Keratinocyte (primary cell): ENCODE data around the gene SYNM. TPM values are rescaled to one million over a fixed set of nuclear protein-coding genes. Genes with fewer than 3 reads are reported as not detected.

Experiments used
- DNase-seq: peaks from one replicate; pipeline ENCODE4 v3.0.0-alpha.2; 2011; ENCODE audit warnings: low read depth, missing footprints, low spot score
- FAIRE-seq: peaks from 2 replicates; lab custom pipeline; 2011; peaks lifted over from hg19 to GRCh38; lab: Jason Lieb, UNC
- H2AFZ ChIP-seq: 2 replicates; pipeline ENCODE4 v1.6.0; 2012; ENCODE audit warnings: low read length, control low read depth, inconsistent platforms; ENCODE audit not compliant: control insufficient read depth
- H3K27ac ChIP-seq: 2 replicates; pipeline ENCODE4 v1.5.1; 2011; ENCODE audit warnings: low read length; ENCODE audit not compliant: control insufficient read depth, insufficient read depth
- H3K27me3 ChIP-seq: 3 replicates; pipeline ENCODE4 v1.6.0; 2011; ENCODE audit warnings: low read length; ENCODE audit not compliant: control insufficient read depth, insufficient read depth; ENCODE audit errors: extremely low read depth
- H3K36me3 ChIP-seq, 2 experiments: 2 replicates in 1 of 2; 3 replicates in 1 of 2; pipeline ENCODE4 v1.5.1; 2011; ENCODE audit warnings: low read length in 2 of 2, mild to moderate bottlenecking in 1 of 2; ENCODE audit not compliant: control insufficient read depth in 2 of 2, insufficient read depth in 2 of 2; ENCODE audit errors: extremely low read depth in 1 of 2
- H3K4me1 ChIP-seq: 3 replicates; pipeline ENCODE4 v1.5.1; 2011; ENCODE audit warnings: low read length; ENCODE audit not compliant: control insufficient read depth, insufficient read depth; ENCODE audit errors: extremely low read depth
- H3K4me2 ChIP-seq: 3 replicates; pipeline ENCODE4 v1.6.0; 2011; ENCODE audit warnings: low read depth, low read length; ENCODE audit not compliant: control insufficient read depth, insufficient read depth; ENCODE audit errors: extremely low read depth
- H3K4me3 ChIP-seq, 3 experiments: fragments of 200-600 bp in 1 of 3; sonication (generic) in 1 of 3; 2 replicates in 2 of 3; 3 replicates in 1 of 3; pipeline ENCODE4 v1.5.1; 2011 to 2016; ENCODE audit warnings: low read length in 3 of 3, mild to moderate bottlenecking in 3 of 3, control low read depth in 2 of 3, inconsistent platforms in 1 of 3, low read depth in 1 of 3, mixed read lengths in 1 of 3, mixed run types in 1 of 3, moderate library complexity in 1 of 3; ENCODE audit not compliant: control insufficient read depth in 2 of 3, insufficient read depth in 2 of 3; ENCODE audit errors: extremely low read depth in 1 of 3
- H3K79me2 ChIP-seq: 2 replicates; pipeline ENCODE4 v1.6.0; 2012; ENCODE audit warnings: low read length; ENCODE audit not compliant: control insufficient read depth, insufficient read depth
- H3K9ac ChIP-seq: 3 replicates; pipeline ENCODE4 v1.6.0; 2011; ENCODE audit warnings: low read length; ENCODE audit not compliant: control insufficient read depth, insufficient read depth; ENCODE audit errors: extremely low read depth
- H3K9me1 ChIP-seq: 3 replicates; pipeline ENCODE4 v1.6.0; 2011; ENCODE audit warnings: low read length; ENCODE audit not compliant: control insufficient read depth, insufficient read depth; ENCODE audit errors: extremely low read depth
- H3K9me3 ChIP-seq: 2 replicates; pipeline ENCODE4 v1.5.1; 2012; ENCODE audit warnings: low read depth, low read length; ENCODE audit not compliant: control insufficient read depth
- H4K20me1 ChIP-seq: 3 replicates; pipeline ENCODE4 v1.6.0; 2011; ENCODE audit warnings: low read length; ENCODE audit not compliant: control insufficient read depth, insufficient read depth; ENCODE audit errors: extremely low read depth
- EZH2 ChIP-seq: IDR thresholded peaks from one replicate; pipeline ENCODE4 v1.6.1; 2012; ENCODE audit warnings: inconsistent platforms, mild to moderate bottlenecking, low read length, moderate library complexity
- dilution Hi-C: fragments of 300-500 bp; cut with MboI; formaldehyde crosslinking; loops from one replicate; pipeline ENCODE4 v1.7.0; 2020; ENCODE audit warnings: low sequenced_read_pairs; ENCODE audit not compliant: extremely low pct_ligation_motif_present
- polyA plus RNA-seq, 5 experiments: library from polyadenylated mRNA; depleted of rRNA in 3 of 5; stranded (reverse) in 3 of 5; stranded (forward) in 1 of 5; unstranded in 1 of 5; fragments of >200 nt; gene quantifications; 1 replicate in 1 of 5; 2 replicates in 3 of 5; 3 replicates in 1 of 5; pipeline versions ENCODE4 v1.2.1 to v1.2.3, GENCODE V29; 2011 to 2012; ENCODE audit warnings: missing spikeins in 2 of 5, low read depth in 1 of 5, low replicate concordance in 1 of 5
- TF ChIP-seq, protein P1 (sequence below), 3 experiments: IDR thresholded peaks in 1 of 3; conservative IDR thresholded peaks in 1 of 3; optimal IDR thresholded peaks in 1 of 3; 2 replicates in 2 of 3; 3 replicates in 1 of 3; pipeline versions ENCODE3 to v1.5.1; 2011; ENCODE audit warnings: low read length in 3 of 3, mild to moderate bottlenecking in 3 of 3, moderate library complexity in 2 of 3, control low read depth in 1 of 3, inconsistent platforms in 1 of 3; ENCODE audit not compliant: insufficient read depth in 2 of 3; ENCODE audit errors: extremely low read depth in 1 of 3

SYNM gene
- polyA plus RNA-seq, 1 donor (not counting 4 experiments of a cell fraction or from before 2014, with no cell fraction given) = 0.09 TPM

DNA sequence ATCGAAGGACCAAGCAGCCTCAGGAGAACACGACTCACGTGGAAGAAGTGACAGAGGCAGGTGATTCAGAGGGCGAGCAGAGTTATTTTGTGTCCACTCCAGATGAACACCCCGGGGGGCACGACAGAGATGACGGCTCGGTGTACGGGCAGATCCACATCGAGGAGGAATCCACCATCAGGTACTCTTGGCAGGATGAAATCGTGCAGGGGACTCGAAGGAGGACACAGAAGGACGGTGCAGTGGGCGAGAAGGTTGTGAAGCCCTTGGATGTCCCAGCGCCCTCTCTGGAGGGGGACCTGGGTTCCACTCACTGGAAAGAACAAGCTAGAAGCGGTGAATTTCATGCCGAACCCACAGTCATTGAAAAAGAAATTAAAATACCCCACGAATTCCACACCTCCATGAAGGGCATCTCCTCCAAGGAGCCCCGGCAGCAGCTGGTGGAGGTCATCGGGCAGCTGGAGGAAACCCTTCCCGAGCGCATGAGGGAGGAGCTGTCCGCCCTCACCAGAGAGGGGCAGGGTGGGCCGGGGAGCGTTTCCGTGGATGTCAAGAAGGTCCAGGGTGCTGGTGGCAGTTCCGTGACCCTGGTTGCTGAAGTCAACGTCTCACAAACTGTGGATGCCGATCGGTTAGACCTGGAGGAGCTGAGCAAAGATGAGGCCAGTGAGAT is 26.0 kb downstream of the SYNM start:
- H3K9me1 ChIP-seq = no peaks in the 10 kb centered on the region
- DNase-seq (no peak), FAIRE-seq (no peak)
- no peak overlapping the region for H3K27ac ChIP-seq
- H3K79me2 ChIP-seq = no peaks in the 10 kb centered on the region
- H3K4me1 ChIP-seq = no peaks in the 10 kb centered on the region
- H3K9ac ChIP-seq = no peak overlapping the region
- no peak for TF ChIP-seq EZH2
- TF ChIP-seq, protein P1, sequence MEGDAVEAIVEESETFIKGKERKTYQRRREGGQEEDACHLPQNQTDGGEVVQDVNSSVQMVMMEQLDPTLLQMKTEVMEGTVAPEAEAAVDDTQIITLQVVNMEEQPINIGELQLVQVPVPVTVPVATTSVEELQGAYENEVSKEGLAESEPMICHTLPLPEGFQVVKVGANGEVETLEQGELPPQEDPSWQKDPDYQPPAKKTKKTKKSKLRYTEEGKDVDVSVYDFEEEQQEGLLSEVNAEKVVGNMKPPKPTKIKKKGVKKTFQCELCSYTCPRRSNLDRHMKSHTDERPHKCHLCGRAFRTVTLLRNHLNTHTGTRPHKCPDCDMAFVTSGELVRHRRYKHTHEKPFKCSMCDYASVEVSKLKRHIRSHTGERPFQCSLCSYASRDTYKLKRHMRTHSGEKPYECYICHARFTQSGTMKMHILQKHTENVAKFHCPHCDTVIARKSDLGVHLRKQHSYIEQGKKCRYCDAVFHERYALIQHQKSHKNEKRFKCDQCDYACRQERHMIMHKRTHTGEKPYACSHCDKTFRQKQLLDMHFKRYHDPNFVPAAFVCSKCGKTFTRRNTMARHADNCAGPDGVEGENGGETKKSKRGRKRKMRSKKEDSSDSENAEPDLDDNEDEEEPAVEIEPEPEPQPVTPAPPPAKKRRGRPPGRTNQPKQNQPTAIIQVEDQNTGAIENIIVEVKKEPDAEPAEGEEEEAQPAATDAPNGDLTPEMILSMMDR (optimal IDR thresholded peaks at IDR 0.05 in 1 of 3, IDR thresholded peaks at IDR 0.05 in 1 of 3, conservative IDR thresholded peaks at IDR 0.05 in 1 of 3; ENCODE audit: extremely low read depth in 1 of 3, insufficient read depth in 2 of 3, low read length in 3 of 3) = no peak
- H3K9me3 ChIP-seq = no peaks in the 10 kb centered on the region
- H4K20me1 ChIP-seq = no peaks in the 10 kb centered on the region
- no peak overlapping the region for H2AFZ ChIP-seq
- no peak overlapping the region for H3K4me2 ChIP-seq
- no peaks in the 10 kb centered on the region for H3K27me3 ChIP-seq
- no peak overlapping the region for H3K4me3 ChIP-seq
- dilution Hi-C loops = no loop called here
- no peaks in the 10 kb centered on the region for H3K36me3 ChIP-seq

DNA sequence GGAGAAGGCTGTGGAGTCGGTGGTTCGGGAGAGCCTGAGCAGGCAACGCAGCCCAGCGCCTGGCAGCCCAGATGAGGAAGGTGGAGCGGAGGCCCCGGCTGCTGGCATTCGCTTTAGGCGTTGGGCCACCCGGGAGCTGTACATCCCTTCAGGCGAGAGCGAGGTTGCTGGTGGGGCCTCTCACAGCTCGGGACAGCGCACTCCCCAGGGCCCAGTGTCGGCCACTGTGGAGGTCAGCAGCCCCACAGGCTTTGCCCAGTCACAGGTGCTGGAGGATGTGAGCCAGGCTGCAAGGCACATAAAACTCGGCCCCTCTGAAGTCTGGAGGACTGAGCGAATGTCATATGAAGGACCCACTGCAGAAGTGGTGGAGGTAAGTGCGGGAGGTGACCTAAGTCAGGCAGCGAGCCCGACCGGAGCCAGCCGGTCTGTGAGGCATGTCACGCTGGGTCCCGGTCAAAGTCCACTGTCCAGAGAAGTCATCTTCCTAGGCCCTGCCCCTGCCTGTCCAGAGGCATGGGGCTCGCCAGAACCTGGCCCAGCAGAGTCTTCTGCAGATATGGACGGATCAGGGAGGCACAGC is 26.7 kb downstream of the SYNM start:
- no peak overlapping the region for H3K4me2 ChIP-seq
- DNase-seq = no peak
- dilution Hi-C loops = no loop called here

More for the DNA sequence above, 26.7 kb downstream of the SYNM start:
- Histone ChIP-seq H3K9me3 (no peaks in the 10 kb centered on the region), H3K27ac (no peak overlapping the region), H3K4me3 (no peak overlapping the region), H3K36me3 (peaks cover 0 to 1% of the 10 kb centered on the region in 2 experiments), H2AFZ (no peak overlapping the region), H3K27me3 (no peaks in the 10 kb centered on the region), H4K20me1 (no peaks in the 10 kb centered on the region), H3K9ac (no peak overlapping the region), H3K79me2 (no peaks in the 10 kb centered on the region), H3K9me1 (no peaks in the 10 kb centered on the region), H3K4me1 (no peaks in the 10 kb centered on the region)
- no peak for TF ChIP-seq EZH2
- TF ChIP-seq, protein P1 (optimal IDR thresholded peaks at IDR 0.05 in 1 of 3, IDR thresholded peaks at IDR 0.05 in 1 of 3, conservative IDR thresholded peaks at IDR 0.05 in 1 of 3; ENCODE audit: extremely low read depth in 1 of 3, insufficient read depth in 2 of 3, low read length in 3 of 3) = no peak
- FAIRE-seq = no peak
